Activated T-cell treated with anti-CD3 and anti-CD28 coated beads, Interleukin-2, amount 50 U/mL, for 24 hours (primary cell): Measurements from ENCODE around the gene SLC44A2.

Experiments used
- DNase-seq: peaks from one replicate; pipeline ENCODE4 v3.0.0-alpha.2; 2020
- H3K27ac Mint-ChIP-seq: 2 replicates; pipeline ENCODE4 v1.8.0; 2020; ENCODE audit warnings: mild to moderate bottlenecking, mixed read lengths
- H3K27me3 Mint-ChIP-seq: 2 replicates; pipeline ENCODE4 v1.8.0; 2020; ENCODE audit warnings: mixed read lengths
- H3K36me3 Mint-ChIP-seq: 2 replicates; pipeline ENCODE4 v1.8.0; 2020; ENCODE audit warnings: low read depth, mixed read lengths
- H3K4me1 Mint-ChIP-seq: 2 replicates; pipeline ENCODE4 v1.8.0; 2020; ENCODE audit warnings: low read depth, mixed read lengths
- H3K4me3 Mint-ChIP-seq: 2 replicates; pipeline ENCODE4 v1.8.0; 2020; ENCODE audit warnings: mild to moderate bottlenecking, moderate library complexity, mixed read lengths
- H3K9me3 Mint-ChIP-seq: 2 replicates; pipeline ENCODE4 v1.8.0; 2020; ENCODE audit warnings: mixed read lengths

The SLC44A2 gene

GRCh38 chr19:10603084-10603872, 22.1 kb upstream of the SLC44A2 start:
- Mint-ChIP-seq H3K4me3 (peak overlapping the region; percentile 95), H3K9me3 (no peaks in the 10 kb centered on the region), H3K36me3 (peaks cover 22% of the 10 kb centered on the region), H3K27me3 (no peaks in the 10 kb centered on the region), H3K4me1 (peaks cover 26% of the 10 kb centered on the region), H3K27ac (peak overlapping the region; percentile 99)
- DNase-seq = peak; percentile 79

- Mint-ChIP-seq H3K4me1 (peaks cover 26% of the 10 kb centered on the region), H3K27ac (peak overlapping the region; percentile 99), H3K4me3 (peak overlapping the region; percentile 95), H3K9me3 (no peaks in the 10 kb centered on the region), H3K27me3 (no peaks in the 10 kb centered on the region), H3K36me3 (peaks cover 22% of the 10 kb centered on the region)
- DNase-seq = no peak
Observed at GRCh38 chr19:10603873-10604459, 21.4 kb upstream of the SLC44A2 start.

- H3K36me3 Mint-ChIP-seq = peaks cover 22% of the 10 kb centered on the region
- peak overlapping the region; percentile 95 for H3K4me3 Mint-ChIP-seq
- no peaks in the 10 kb centered on the region for H3K9me3 Mint-ChIP-seq
- peak; percentile 52 for DNase-seq
- H3K27ac Mint-ChIP-seq = peak overlapping the region; percentile 99
- H3K4me1 Mint-ChIP-seq = peaks cover 26% of the 10 kb centered on the region
- H3K27me3 Mint-ChIP-seq = no peaks in the 10 kb centered on the region
Observed at GRCh38 chr19:10604460-10604980, 20.8 kb upstream of the SLC44A2 start.

GRCh38 chr19:10611907-10612306, 13.4 kb upstream of the SLC44A2 start:
- peaks cover 24% of the 10 kb centered on the region for H3K36me3 Mint-ChIP-seq
- peak overlapping the region; percentile 67 for H3K27ac Mint-ChIP-seq
- DNase-seq = no peak
- no peaks in the 10 kb centered on the region for H3K9me3 Mint-ChIP-seq
- no peak overlapping the region for H3K4me3 Mint-ChIP-seq
- peaks cover 30% of the 10 kb centered on the region for H3K4me1 Mint-ChIP-seq
- no peaks in the 10 kb centered on the region for H3K27me3 Mint-ChIP-seq

GRCh38 chr19:10612499-10613119, 12.7 kb upstream of the SLC44A2 start:
- Mint-ChIP-seq H3K36me3 (peaks cover 23% of the 10 kb centered on the region), H3K27me3 (no peaks in the 10 kb centered on the region), H3K9me3 (no peaks in the 10 kb centered on the region), H3K27ac (peak overlapping the region; percentile 48), H3K4me3 (no peak overlapping the region), H3K4me1 (peaks cover 29% of the 10 kb centered on the region)
- DNase-seq = no peak

DNA sequence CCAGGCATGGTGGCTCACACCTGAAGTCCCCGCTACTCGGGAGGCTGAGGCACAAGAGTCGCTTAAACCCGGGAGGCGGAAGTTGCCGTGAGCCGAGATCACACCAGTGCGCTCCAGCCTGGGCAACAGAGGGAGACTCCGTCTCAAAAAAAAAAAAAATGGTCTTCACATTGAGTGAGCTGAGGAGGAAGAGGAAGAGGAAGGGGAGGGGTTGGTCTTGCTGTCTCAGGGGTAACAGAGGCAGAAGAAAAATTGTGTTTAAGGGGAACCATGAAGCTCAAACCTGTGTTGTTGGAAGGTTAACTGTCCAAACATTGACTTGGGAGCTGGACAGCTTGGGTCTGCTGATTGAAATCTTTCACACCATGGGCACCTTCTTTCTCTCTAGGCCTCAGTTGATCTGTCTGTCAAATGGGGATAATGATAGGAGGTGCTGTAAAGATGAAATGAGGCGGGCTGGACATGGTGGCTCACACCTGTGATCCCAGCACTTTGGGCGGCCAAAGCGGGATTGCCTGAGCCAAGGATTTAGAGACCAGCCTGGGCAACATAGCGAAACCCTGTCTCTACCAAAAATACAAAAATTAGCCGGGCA, 9.8 kb upstream of the SLC44A2 start:
- Mint-ChIP-seq H3K4me1 (peaks cover 30% of the 10 kb centered on the region), H3K27ac (peak overlapping the region; percentile 48), H3K4me3 (no peak overlapping the region), H3K9me3 (no peaks in the 10 kb centered on the region), H3K36me3 (peaks cover 36% of the 10 kb centered on the region), H3K27me3 (no peaks in the 10 kb centered on the region)
- no peak for DNase-seq

- no peak for DNase-seq
- Mint-ChIP-seq H3K27ac (peak overlapping the region; percentile 3), H3K27me3 (no peaks in the 10 kb centered on the region), H3K4me1 (peaks cover 39% of the 10 kb centered on the region), H3K9me3 (no peaks in the 10 kb centered on the region), H3K4me3 (no peak overlapping the region), H3K36me3 (peaks cover 47% of the 10 kb centered on the region)
Observed at GRCh38 chr19:10617409-10618121, 7.8 kb upstream of the SLC44A2 start.

DNA sequence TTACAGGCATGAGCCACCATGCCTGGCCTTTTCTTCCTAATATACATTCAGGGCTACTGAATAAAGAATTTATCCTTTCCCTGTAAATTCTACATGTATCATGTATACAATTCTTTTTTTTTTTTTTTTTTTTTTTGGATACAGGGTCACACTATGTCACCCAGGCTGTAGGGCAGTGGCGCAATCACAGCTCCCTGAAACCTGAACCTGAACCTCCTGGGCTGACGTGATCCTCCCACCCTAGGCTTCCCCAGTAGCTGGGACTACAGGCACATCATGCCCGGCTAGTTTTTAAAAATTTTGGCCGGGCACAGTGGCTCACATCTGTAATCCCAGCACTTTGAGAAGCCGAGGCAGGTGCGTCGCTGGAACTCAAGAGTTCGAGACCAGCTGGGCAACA, 6.5 kb upstream of the SLC44A2 start:
- H3K9me3 Mint-ChIP-seq = no peaks in the 10 kb centered on the region
- H3K27ac Mint-ChIP-seq = no peak overlapping the region
- peaks cover 41% of the 10 kb centered on the region for H3K4me1 Mint-ChIP-seq
- no peaks in the 10 kb centered on the region for H3K27me3 Mint-ChIP-seq
- no peak overlapping the region for H3K4me3 Mint-ChIP-seq
- H3K36me3 Mint-ChIP-seq = peaks cover 37% of the 10 kb centered on the region
- DNase-seq = no peak

DNA sequence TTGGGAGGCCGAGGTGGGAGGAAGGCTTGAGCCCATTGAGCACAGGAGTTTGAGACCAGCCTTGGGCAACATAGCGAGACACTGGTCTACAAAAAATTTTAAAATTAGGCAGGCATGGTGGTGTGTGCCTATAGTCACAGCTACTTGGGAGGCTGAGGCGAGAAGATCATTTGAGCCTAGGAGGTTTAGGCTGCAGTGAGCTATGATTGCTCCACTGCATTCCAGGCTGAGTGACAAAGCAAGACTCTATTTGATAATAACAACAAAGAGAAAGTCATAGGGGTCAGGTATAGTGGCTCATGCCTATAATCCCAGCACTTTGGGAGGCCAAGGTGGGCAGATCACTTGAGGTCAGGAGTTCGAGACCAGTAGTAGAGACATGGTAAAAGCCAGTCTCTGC, 4.6 kb upstream of the SLC44A2 start:
- Mint-ChIP-seq H3K4me3 (no peak overlapping the region), H3K4me1 (peaks cover 43% of the 10 kb centered on the region), H3K36me3 (peaks cover 34% of the 10 kb centered on the region), H3K27me3 (no peaks in the 10 kb centered on the region), H3K9me3 (no peaks in the 10 kb centered on the region), H3K27ac (peak overlapping the region; percentile 75)
- DNase-seq = no peak

DNA sequence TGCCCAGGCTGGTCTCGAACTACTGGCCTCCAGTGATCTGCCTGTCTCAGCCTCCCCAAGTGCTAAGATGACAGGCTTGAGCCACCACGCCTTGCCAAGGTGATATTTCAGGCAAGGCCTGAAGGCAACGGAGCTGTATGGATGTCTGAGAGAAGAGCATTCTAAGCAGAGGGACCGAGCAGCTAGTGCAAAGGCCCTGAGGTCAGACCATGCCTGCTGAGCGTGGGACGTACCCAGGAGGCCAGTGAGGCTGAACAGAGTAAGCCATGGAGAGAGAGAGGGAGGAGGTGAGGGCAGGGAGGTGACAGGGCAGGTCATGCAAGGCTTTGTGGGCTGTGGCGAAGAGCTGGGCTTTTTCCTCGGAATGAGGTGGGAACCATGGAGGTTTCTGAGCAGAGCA, 3.4 kb upstream of the SLC44A2 start:
- H3K9me3 Mint-ChIP-seq = no peaks in the 10 kb centered on the region
- peaks cover 42% of the 10 kb centered on the region for H3K4me1 Mint-ChIP-seq
- peaks cover 39% of the 10 kb centered on the region for H3K36me3 Mint-ChIP-seq
- H3K27me3 Mint-ChIP-seq = no peaks in the 10 kb centered on the region
- H3K4me3 Mint-ChIP-seq = no peak overlapping the region
- peak overlapping the region; percentile 67 for H3K27ac Mint-ChIP-seq
- no peak for DNase-seq

DNA sequence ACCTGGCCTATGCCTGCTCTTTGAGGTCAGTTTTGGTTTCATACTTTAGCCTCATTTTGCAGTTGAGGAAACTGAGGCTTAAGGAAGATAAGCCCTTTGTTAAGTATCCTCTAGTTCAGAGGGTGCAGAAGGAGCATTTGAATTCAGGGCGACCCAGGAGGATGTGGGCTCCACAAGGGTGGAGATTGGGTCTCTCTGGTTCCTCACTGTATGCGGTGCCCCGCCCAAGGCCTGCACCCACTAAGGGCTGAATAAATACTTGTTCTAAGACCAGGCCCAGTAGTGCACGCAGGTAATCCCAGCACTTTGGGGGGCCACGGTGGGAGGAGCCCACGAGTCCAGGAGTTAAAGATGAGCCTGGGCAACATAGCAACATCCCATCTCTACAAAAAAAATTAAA, 768 bp upstream of the SLC44A2 start:
- no peaks in the 10 kb centered on the region for H3K9me3 Mint-ChIP-seq
- peaks cover 40% of the 10 kb centered on the region for H3K4me1 Mint-ChIP-seq
- peaks cover 47% of the 10 kb centered on the region for H3K36me3 Mint-ChIP-seq
- H3K27me3 Mint-ChIP-seq = no peaks in the 10 kb centered on the region
- no peak overlapping the region for H3K4me3 Mint-ChIP-seq
- DNase-seq = no peak
- peak overlapping the region; percentile 73 for H3K27ac Mint-ChIP-seq

DNA sequence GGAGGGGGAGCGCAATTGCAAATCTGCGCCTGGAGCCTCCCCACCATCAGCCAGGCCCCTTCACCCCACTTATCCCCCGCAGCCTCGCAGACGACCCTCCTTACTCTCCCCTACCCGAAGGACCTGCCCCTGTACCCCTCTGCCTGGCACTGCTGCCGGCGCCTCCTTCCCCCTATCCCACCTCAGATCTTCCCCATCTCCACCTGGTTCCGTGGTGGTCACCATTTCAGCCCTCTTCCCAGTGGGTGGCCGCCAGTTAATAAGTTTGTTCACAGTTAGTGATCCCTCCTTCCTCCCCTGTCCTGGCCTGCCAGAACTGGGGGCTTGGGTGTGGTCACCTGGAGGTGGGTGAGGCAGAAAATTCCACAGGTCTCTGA, 397 bp downstream of the SLC44A2 start:
- Mint-ChIP-seq H3K4me1 (peaks cover 35% of the 10 kb centered on the region), H3K27me3 (no peaks in the 10 kb centered on the region), H3K4me3 (no peak overlapping the region), H3K9me3 (no peaks in the 10 kb centered on the region), H3K27ac (no peak overlapping the region), H3K36me3 (peaks cover 42% of the 10 kb centered on the region)
- DNase-seq = no peak

GRCh38 chr19:10631874-10632273, 6.5 kb downstream of the SLC44A2 start:
- no peaks in the 10 kb centered on the region for H3K9me3 Mint-ChIP-seq
- peaks cover 74% of the 10 kb centered on the region for H3K36me3 Mint-ChIP-seq
- H3K27ac Mint-ChIP-seq = no peak overlapping the region
- no peaks in the 10 kb centered on the region for H3K4me1 Mint-ChIP-seq
- no peak for DNase-seq
- H3K4me3 Mint-ChIP-seq = no peak overlapping the region
- no peaks in the 10 kb centered on the region for H3K27me3 Mint-ChIP-seq

GRCh38 chr19:10634430-10634829, 9.1 kb downstream of the SLC44A2 start:
- H3K27me3 Mint-ChIP-seq = no peaks in the 10 kb centered on the region
- no peaks in the 10 kb centered on the region for H3K9me3 Mint-ChIP-seq
- H3K27ac Mint-ChIP-seq = no peak overlapping the region
- H3K4me3 Mint-ChIP-seq = no peak overlapping the region
- H3K36me3 Mint-ChIP-seq = peaks cover 76% of the 10 kb centered on the region
- DNase-seq = no peak
- peaks cover 5% of the 10 kb centered on the region for H3K4me1 Mint-ChIP-seq
